ENCODE results near the gene MTCL1. TPM values are rescaled to one million over a fixed set of nuclear protein-coding genes. Genes with fewer than 3 reads are reported as not detected.

Gene MTCL1
- polyA plus RNA-seq, 1 experiment: 56.6 TPM

DNA sequence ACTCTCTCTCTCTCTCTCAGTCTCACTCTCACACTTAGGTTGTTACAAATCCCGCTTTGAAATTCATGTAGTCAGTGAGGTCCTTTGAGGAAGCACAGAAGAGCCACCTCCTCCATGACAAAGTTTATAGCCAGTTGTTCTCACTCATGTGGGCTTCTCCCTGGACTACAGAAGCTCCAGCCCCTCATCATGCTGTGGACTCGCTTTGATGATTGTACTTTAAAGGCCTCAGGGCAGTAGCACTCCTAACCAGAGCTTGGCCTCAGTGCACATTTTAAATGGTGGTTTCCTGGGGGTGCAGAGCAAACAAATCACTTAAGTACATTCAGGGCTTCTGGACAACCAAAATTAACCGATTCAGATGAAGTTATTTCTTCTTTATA, 115.7 kb downstream of the MTCL1 start:
- ChIA-PET POLR2A (no interaction called here), CTCF (interaction anchor here (1.6 kb wide), 1 partner anchor 10 kb away, joined by 4 read pairs; no protein-coding TSS in a partner anchor)
- DNase-seq (ENCODE audit: low read depth, low spot score): no peak
- TF ChIP-seq, protein P1, sequence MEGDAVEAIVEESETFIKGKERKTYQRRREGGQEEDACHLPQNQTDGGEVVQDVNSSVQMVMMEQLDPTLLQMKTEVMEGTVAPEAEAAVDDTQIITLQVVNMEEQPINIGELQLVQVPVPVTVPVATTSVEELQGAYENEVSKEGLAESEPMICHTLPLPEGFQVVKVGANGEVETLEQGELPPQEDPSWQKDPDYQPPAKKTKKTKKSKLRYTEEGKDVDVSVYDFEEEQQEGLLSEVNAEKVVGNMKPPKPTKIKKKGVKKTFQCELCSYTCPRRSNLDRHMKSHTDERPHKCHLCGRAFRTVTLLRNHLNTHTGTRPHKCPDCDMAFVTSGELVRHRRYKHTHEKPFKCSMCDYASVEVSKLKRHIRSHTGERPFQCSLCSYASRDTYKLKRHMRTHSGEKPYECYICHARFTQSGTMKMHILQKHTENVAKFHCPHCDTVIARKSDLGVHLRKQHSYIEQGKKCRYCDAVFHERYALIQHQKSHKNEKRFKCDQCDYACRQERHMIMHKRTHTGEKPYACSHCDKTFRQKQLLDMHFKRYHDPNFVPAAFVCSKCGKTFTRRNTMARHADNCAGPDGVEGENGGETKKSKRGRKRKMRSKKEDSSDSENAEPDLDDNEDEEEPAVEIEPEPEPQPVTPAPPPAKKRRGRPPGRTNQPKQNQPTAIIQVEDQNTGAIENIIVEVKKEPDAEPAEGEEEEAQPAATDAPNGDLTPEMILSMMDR (IDR thresholded peaks at IDR 0.05; ENCODE audit: low read depth, low read length): no peak
- Histone ChIP-seq H3K27ac (ENCODE audit: low read depth, low read length) (no peak overlapping the region), H3K27me3 (ENCODE audit: control insufficient read depth, insufficient read depth, low read length) (no peaks in the 10 kb centered on the region), H3K4me3 (ENCODE audit: low read depth, low read length) (no peak overlapping the region), H3K9me3 (ENCODE audit: control insufficient read depth, insufficient read depth, low read length) (no peaks in the 10 kb centered on the region; the same call in 1 of the 2 replicates)

DNA sequence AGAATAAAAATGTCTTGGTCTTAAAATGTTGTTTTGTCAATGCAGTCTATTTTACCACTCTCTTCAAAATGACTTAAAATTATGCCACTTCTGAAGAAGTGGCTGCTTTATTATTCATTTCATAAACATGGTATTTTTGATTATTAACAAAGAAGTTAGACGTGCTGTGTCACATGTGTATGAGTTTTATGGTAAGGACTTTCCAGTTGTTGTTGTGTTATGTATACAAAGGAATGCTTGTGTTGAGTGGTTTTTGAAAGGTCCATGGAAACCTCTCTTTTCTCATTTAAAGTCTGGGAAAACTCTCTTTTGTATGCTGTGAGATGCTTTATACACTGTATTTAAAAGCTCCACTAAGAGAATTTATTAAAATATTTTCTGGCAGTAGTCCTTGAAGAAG, 116.2 kb downstream of the MTCL1 start:
- Histone ChIP-seq H3K27ac (ENCODE audit: low read depth, low read length) (no peak overlapping the region), H3K9me3 (ENCODE audit: control insufficient read depth, insufficient read depth, low read length) (no peaks in the 10 kb centered on the region; the same call in 1 of the 2 replicates), H3K27me3 (ENCODE audit: control insufficient read depth, insufficient read depth, low read length) (no peaks in the 10 kb centered on the region), H3K4me3 (ENCODE audit: low read depth, low read length) (no peak overlapping the region)
- DNase-seq (ENCODE audit: low read depth, low spot score): no peak
- TF ChIP-seq, protein P1 (IDR thresholded peaks at IDR 0.05; ENCODE audit: low read depth, low read length): no peak
- CTCF ChIA-PET: interaction anchor here (0.5 to 1.6 kb wide), 2 partner anchors 10 to 169 kb away, joined by 3 to 4 read pairs; no protein-coding TSS in a partner anchor
- POLR2A ChIA-PET: no interaction called here

DNA sequence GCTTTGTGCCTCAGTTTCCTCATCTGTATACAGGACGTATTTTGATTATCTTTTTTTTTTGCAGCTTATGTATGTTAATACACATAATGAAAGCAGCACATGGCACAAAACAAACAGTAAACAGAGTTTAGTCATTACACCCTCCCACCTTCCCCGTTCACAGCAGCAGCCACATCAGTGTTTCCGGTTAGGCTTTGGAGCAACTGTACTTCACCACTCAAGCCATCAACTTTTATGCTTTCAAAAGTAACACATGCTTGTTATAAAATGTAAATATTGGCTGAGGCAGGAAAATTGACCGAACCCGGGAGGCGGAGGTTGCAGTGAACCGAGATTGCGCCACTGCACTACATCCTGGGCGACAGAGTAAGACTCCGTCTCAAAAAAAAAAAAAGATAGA, 117.3 kb downstream of the MTCL1 start:
- POLR2A ChIA-PET: no interaction called here

DNA sequence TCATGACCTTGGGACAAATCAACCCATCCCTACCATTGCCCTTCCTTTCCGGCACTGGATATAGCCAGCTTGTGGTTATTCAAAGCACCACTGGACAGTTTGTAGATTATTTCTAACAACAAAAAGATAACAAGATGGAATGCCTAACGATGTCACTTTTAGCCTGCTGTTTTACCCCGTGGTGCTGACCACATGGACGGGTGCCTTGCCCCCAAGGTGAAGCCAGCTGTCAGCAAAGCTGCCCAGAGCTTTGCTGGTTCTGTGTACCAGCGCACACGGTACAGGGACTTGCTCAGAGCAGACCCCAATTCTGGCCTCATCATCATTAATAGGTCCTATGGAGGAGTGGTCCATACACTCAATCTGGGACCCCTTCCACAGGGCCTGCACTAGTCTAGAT, 118.2 kb downstream of the MTCL1 start:
- DNase-seq (ENCODE audit: low read depth, low spot score): no peak
- ChIA-PET CTCF (no interaction called here), POLR2A (no interaction called here)
- Histone ChIP-seq H3K9me3 (ENCODE audit: control insufficient read depth, insufficient read depth, low read length) (no peaks in the 10 kb centered on the region; the same call in 1 of the 2 replicates), H3K4me3 (ENCODE audit: low read depth, low read length) (no peak overlapping the region), H3K27me3 (ENCODE audit: control insufficient read depth, insufficient read depth, low read length) (no peaks in the 10 kb centered on the region), H3K27ac (ENCODE audit: low read depth, low read length) (no peak overlapping the region)
- TF ChIP-seq, protein P1 (IDR thresholded peaks at IDR 0.05; ENCODE audit: low read depth, low read length): no peak

More for the DNA sequence above, 117.3 kb downstream of the MTCL1 start:
- H3K27ac ChIP-seq (ENCODE audit: low read depth, low read length): no peak overlapping the region
- CTCF ChIA-PET: no interaction called here
- H3K4me3 ChIP-seq (ENCODE audit: low read depth, low read length): no peak overlapping the region
- no peaks in the 10 kb centered on the region for H3K27me3 ChIP-seq (ENCODE audit: control insufficient read depth, insufficient read depth, low read length)
- no peaks in the 10 kb centered on the region; the same call in 1 of the 2 replicates for H3K9me3 ChIP-seq (ENCODE audit: control insufficient read depth, insufficient read depth, low read length)
- TF ChIP-seq, protein P1 (IDR thresholded peaks at IDR 0.05; ENCODE audit: low read depth, low read length): no peak
- no peak for DNase-seq (ENCODE audit: low read depth, low spot score)

DNA sequence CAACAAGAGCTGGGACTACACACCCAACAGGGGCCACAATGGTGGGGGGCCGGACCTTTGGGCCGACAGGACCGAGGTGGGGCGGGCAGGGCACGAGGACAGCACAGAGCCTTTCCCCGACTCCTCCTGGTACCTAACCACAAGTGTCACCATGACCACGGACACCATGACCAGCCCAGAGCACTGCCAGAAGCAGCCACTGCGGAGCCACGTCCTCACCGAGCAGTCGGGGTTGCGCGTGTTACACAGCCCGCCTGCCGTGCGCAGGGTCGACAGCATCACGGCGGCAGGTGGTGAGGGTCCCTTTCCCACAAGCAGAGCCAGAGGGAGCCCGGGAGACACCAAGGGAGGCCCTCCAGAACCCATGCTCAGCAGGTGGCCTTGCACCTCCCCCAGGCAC, 119.5 kb downstream of the MTCL1 start:
- TF ChIP-seq, protein P1 (IDR thresholded peaks at IDR 0.05; ENCODE audit: low read depth, low read length): no peak
- no peak for DNase-seq (ENCODE audit: low read depth, low spot score)
- ChIA-PET CTCF (no interaction called here), POLR2A (no interaction called here)
- Histone ChIP-seq H3K9me3 (ENCODE audit: control insufficient read depth, insufficient read depth, low read length) (no peaks in the 10 kb centered on the region; the same call in 1 of the 2 replicates), H3K4me3 (ENCODE audit: low read depth, low read length) (no peak overlapping the region), H3K27me3 (ENCODE audit: control insufficient read depth, insufficient read depth, low read length) (no peaks in the 10 kb centered on the region), H3K27ac (ENCODE audit: low read depth, low read length) (no peak overlapping the region)

Data from AG04450 (cell line).